A549 (cell line): ENCODE results near the gene CXCL1.

Experiments
- CTCF ChIP-seq: fragments of >200 bp; sonication (Bioruptor Twin); formaldehyde crosslinking; IDR thresholded peaks from 3 replicates; pipeline ENCODE4 v1.5.1; 2016
- EP300 ChIP-seq, 2 experiments: fragments of >200 bp; sonication (Bioruptor Twin); formaldehyde crosslinking; IDR thresholded peaks; 2 replicates in 1 of 2; 3 replicates in 1 of 2; pipeline ENCODE4 v1.6.1; 2016 to 2017
- HMGXB4 ChIP-seq: fragments of 250-450 bp; sonication (Bioruptor Pico); IDR thresholded peaks from 2 replicates; pipeline ENCODE4 v1.5.0; 2021; ENCODE audit warnings: mild to moderate bottlenecking, moderate library complexity, borderline replicate concordance
- JUN ChIP-seq, 2 experiments: fragments of >200 bp; sonication (Bioruptor Twin); formaldehyde crosslinking; IDR thresholded peaks; 2 replicates in 1 of 2; 3 replicates in 1 of 2; pipeline ENCODE4 v1.6.1; 2016 to 2017
- MYC ChIP-seq: IDR thresholded peaks from 2 replicates; pipeline ENCODE4 v1.6.1; 2012; ENCODE audit warnings: mild to moderate bottlenecking, inconsistent platforms, low read length, improper control_type of control experiment, borderline replicate concordance
- POLR2A ChIP-seq: IDR thresholded peaks from 2 replicates; pipeline ENCODE4 v1.6.1; 2012; ENCODE audit warnings: mild to moderate bottlenecking, low read length

GRCh38 chr4:73908965-73909364, 39.8 kb downstream of the CXCL1 start:
- no peak for TF ChIP-seq MYC
- TF ChIP-seq CTCF, result no peak
- TF ChIP-seq JUN (IDR thresholded peaks at IDR 0.05), result no peak
- no peak for TF ChIP-seq POLR2A
- no peak for TF ChIP-seq HMGXB4
- TF ChIP-seq EP300 (IDR thresholded peaks at IDR 0.05), result no peak
